HCT116 (cell line): Measurements from ENCODE around the gene PHPT1.

Source experiments
- CTCF ChIP-seq, 3 experiments: fragments of 200-600 bp in 1 of 3; sonication (generic) in 1 of 3; IDR thresholded peaks in 2 of 3; conservative IDR thresholded peaks in 1 of 3; 2 replicates each; pipeline ENCODE4 v1.5.1; 2012 to 2017; ENCODE audit warnings: low read depth in 2 of 3, low read length in 2 of 3, antibody characterized with exemption in 1 of 3, borderline replicate concordance in 1 of 3, control low read depth in 1 of 3, mild to moderate bottlenecking in 1 of 3, mixed read lengths in 1 of 3, mixed run types in 1 of 3, moderate library complexity in 1 of 3; ENCODE audit not compliant: insufficient read depth in 1 of 3
- EZH2 ChIP-seq: fragments of 200-600 bp; sonication (generic); IDR thresholded peaks from 2 replicates; pipeline ENCODE4 v1.6.1; 2017; ENCODE audit warnings: antibody characterized with exemption, mixed run types
- MAX ChIP-seq: IDR thresholded peaks from 2 replicates; pipeline ENCODE4 v1.6.1; 2012
- POLR2AphosphoS5 ChIP-seq: IDR thresholded peaks from 2 replicates; pipeline ENCODE4 v1.6.1; 2011; ENCODE audit warnings: mild to moderate bottlenecking, low read depth, low read length, moderate library complexity
- TCF7L2 ChIP-seq: IDR thresholded peaks from 2 replicates; pipeline ENCODE4 v1.7.0; 2011; ENCODE audit warnings: borderline replicate concordance, inconsistent platforms; ENCODE audit not compliant: insufficient read depth, insufficient read length; ENCODE audit errors: extremely low read depth
- ZBTB33 ChIP-seq: IDR thresholded peaks from 2 replicates; pipeline ENCODE4 v1.6.1; 2011; ENCODE audit warnings: mild to moderate bottlenecking, low read length, moderate library complexity; ENCODE audit not compliant: insufficient replicate concordance; ENCODE audit errors: extremely low read depth
- ZNF274 ChIP-seq: fragments of 200-500 bp; sonication (Bioruptor generic); IDR thresholded peaks from 2 replicates; pipeline ENCODE4 v1.6.1; 2014; ENCODE audit warnings: mild to moderate bottlenecking, low read depth, low read length, inconsistent platforms

GRCh38 chr9:136805207-136805740 is 43.9 kb upstream of the PHPT1 start:
- TF ChIP-seq ZNF274 (no peak), CTCF (IDR thresholded peaks at IDR 0.05 in 2 of 3, conservative IDR thresholded peaks at IDR 0.05 in 1 of 3; ENCODE audit: borderline replicate concordance in 1 of 3, insufficient read depth in 1 of 3, low read depth in 2 of 3, low read length in 2 of 3) (no peak), TCF7L2 (no peak), EZH2 (no peak), MAX (no peak), POLR2AphosphoS5 (no peak), ZBTB33 (no peak)
